Activated CD4-positive, alpha-beta T cell treated with anti-CD3 and anti-CD28 coated beads, Interleukin-2, Interleukin-4, amounts not matched to agents 100 ng/mL and 50 ng/mL, durations not matched to agents 16 hours and 8 hours (primary cell): ENCODE measurements around the gene FNDC3A.
A peak's percentile ranks its signal among the peaks of the same experiment; 100 is the strongest.

Experiments used
- DNase-seq: peaks from one replicate; pipeline ENCODE4 v3.0.0-alpha.2; 2020; ENCODE audit warnings: low spot score

FNDC3A gene

DNA sequence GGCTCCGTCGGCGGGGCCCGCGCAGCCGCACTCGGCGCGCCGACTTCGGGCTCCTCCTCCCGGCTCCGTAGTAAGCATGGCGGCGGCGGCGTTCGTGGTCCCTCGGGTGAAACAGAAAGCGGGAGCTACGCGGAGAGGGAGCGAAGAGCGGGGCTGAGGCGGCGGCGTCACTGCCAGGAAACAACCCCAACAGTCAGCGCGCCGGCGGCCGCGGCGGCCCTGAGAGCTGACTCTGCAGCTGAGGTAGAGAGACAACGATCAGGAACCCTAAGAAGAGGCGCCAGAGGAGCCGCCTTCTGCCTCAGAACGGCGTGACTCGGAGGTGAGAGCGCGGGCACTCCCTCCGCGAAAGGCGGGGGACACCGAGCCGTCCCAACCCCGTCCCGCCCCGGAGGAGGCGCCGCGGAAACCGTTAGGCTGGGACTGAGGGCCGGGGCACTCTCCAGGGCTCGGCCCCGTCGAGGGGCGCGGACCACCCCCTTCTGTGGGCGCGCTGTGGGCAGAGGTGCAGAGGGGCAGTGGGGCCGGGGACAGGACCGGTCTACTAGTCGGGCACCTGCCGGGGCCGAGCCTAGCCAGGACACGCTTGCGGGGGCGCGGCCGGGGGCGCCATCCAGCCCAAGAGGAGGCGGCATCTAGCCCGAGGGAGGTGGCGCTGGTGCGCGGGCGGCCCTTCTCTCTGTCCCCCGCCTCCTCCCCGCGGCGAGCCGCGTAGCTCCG is at the start of gene FNDC3A:
Gene FNDC3A (plus strand): TSS at position 57 of the 720 bp plus-strand sequence. CDS start 30,279 bp downstream, outside the sequence.
- peak; percentile 85 for DNase-seq

DNA sequence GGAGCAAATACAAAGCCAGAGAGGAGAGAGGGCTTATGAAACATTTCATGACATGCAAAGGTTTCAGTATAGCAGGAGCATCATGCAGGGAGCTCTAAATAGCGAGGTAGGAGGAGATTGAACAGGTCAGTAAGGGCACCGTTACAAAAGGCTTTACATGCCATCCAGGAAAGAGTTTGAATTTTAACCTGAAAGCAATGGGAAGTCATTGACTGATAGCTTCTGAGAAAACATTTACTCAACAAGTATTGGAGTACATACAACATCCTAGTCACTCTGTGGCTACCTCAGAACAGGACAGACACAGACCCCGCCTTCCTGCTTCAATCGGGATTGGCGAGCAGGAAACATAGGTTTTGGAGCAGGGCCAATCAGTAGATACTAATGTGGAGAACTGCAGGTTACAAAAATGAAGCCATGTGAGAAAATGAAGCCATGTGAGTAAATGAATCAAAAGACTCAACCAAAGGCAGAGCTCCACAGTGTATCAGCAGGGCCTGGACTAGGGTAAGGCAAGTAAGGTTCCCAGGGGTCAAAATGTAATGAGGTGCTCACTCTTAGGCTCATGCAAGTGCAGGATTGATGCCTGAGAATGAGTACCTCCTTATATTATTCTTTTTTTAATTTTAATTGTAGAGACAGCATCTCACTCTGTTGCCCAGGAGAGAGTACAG is 46.8 kb upstream of the FNDC3A start:
- no peak for DNase-seq

DNA sequence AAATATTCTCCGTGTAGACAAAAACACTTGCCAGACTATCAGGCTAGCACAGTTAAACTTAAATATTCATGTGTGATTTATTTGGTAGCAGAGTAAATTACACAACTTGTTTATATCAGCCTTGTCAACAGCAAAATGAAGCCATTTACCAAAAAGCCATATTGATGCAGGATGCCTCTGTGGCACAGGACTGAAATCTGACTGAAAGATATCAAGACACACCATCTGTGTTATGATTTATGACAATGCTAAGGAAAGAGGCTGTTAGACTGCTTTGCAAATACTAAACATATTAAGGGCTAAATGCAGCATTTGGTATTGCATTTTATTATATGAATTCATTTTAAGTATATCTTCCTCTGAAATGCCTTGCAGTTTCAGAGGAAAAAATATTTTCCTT is 44.8 kb upstream of the FNDC3A start:
- DNase-seq: no peak

GRCh38 chr13:48938308-48938943 is 37.3 kb upstream of the FNDC3A start:
- no peak for DNase-seq

GRCh38 chr13:48939728-48940127 is 36.0 kb upstream of the FNDC3A start:
- peak; percentile 6 for DNase-seq

DNA sequence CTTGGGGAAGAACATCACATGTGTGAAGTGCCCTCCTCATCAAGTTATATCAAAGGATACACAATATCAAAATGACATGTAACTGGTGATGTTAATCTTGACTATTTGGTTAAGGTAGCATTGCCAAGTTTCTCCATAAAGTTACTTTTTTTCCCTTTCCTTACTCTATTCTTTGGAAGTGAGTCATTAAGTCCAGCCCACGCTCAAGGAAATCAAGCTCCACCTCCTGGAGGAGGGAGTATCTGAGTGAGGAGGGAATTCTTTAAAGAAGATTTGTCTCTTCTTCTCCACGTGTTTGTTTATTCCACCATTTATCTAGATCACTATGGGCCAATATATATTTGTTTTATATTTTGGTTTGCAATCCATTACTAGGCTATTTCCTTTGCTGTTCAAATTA is 33.6 kb upstream of the FNDC3A start:
- DNase-seq: no peak

- no peak for DNase-seq
These were observed 31.5 kb upstream of the FNDC3A start for GRCh38 chr13:48944221-48944620.

GRCh38 chr13:48945626-48946025 is 30.1 kb upstream of the FNDC3A start:
- DNase-seq: no peak

DNA sequence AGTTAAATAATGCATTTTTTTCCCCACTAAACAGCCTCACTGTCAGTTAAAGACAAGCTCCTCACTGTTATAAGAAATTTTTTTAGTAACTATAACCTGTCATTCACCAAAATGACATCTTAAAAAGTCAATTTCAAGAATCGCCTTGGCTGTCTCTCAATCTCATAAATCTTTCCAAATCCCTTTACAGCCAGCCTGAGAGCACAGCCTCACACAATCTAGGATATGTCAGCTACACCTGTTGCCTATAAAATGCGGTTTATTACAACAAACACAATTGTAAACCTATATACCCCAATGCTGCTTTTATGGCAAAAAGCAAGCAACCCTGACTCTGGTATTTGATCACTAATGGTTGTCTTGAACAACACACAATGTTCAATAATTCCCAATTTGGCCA is 29.5 kb upstream of the FNDC3A start:
- no peak for DNase-seq

DNA sequence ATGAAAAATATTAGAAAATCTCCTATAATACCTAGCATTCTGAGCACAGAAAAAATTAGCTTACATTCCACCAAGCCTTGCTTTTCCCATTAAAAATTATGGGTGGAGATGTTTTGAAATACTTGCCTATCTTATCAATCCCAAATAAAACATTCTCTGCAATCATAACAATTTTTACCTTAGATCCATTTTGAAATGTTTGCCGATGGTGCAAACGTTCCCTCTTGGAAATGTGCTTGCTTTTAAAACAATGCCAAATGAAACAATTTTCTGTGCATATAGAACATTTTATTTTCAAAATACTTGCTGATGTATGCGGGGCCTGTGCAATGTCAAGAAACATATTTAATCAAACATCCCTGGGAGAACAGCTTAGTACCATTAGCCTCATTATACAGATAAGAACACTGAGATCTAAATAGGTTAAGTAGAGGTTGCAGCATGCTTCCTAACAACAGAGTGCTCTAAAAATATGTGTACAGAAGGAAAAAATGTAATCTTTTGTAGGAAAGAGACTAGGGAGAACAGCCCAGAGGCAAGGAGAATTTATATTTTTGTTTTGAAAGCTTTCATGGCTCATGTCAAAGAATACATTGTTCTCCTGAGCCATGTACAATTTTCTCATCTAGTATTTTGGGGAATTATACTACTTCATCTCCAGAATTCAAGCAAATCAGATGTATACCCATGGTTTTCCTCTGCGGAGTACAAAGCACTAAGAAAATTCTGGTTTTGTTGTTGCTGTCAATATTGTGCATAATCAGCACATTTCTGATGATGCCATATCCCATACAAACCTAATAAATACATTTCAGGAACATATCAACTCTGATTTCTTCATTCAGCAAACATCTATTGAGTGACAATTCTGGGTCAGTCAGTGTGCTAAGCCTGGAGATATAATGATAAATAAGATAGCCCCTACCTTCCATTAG is 25.9 kb upstream of the FNDC3A start:
- DNase-seq: no peak

DNA sequence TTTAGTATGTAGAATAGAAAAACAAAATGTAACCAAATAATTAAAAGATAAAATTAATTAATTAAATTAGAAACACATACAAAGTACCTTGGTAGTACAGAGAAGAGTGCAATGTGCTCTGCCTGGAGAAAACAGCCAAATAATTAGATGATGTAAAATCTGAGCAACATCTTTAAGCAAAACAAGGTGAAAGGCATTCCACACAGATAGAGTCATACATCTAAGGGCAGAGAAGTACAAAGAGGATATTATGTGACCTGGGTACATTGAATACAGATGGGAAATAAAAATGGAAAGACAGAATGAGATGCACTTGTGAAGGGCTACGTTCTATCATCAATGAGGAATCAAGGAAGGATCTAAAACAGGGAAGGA is 25.2 kb upstream of the FNDC3A start:
- DNase-seq: no peak

DNA sequence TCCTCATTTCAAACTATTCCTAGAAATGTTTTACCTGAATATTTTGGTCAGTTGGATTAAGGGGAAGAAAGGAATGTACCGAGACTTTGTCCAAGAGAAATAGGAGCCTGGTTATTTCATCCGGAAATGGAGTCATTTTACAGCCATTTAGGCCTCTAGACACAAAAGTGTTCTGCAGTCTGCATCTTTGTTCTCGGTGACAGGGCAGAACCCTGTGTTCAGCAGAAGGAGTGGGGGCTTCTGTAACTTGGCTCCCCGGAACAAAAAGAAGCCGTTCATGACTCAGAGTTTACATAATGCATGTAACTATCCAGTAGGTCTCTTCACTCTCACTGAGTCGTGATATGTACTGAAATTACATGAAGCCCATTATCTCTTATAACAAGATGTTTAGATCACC is 21.6 kb upstream of the FNDC3A start:
- no peak for DNase-seq

GRCh38 chr13:48955536-48955935 is 20.2 kb upstream of the FNDC3A start:
- DNase-seq: no peak

DNA sequence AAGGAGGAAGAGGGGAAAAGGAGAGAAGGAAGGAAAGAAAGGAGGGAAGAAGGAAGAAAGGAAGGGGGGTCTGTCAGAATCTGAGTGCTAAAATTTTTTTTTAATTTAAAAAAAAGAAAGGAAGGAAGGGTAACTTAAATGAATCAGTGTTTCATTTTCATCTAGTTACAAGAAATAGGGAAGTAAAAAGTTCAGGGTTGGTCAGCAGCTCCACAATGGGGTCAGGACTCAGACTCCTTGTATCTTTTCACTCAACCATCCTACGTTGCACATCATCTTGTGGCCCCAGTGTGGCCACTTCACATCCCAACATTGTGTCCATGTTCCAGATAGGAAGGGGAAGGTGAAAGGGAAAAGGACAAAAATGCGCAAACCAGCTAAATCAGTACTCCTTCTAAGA is 14.3 kb upstream of the FNDC3A start:
- no peak for DNase-seq

DNA sequence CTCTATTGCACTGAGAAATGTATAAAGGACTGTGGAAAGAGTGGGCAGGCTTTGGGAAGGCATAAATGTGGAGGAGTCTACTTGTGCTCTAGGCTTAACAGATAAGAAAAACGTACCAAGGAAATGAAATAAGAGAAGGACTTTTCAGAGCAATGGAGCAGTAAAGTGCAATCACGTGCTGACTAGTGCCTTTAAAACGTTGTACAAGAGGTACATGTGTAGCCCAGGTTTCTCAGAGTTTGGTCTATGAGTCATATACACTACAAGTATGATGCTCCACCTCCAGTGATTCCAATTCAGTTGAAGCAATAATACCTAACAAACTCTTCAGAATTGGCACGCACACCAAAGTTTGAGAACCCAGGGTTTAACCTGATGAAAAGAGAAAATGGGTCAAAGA is 13.4 kb upstream of the FNDC3A start:
- no peak for DNase-seq

- DNase-seq: no peak
These were observed 10.0 kb upstream of the FNDC3A start for GRCh38 chr13:48965736-48966135.

DNA sequence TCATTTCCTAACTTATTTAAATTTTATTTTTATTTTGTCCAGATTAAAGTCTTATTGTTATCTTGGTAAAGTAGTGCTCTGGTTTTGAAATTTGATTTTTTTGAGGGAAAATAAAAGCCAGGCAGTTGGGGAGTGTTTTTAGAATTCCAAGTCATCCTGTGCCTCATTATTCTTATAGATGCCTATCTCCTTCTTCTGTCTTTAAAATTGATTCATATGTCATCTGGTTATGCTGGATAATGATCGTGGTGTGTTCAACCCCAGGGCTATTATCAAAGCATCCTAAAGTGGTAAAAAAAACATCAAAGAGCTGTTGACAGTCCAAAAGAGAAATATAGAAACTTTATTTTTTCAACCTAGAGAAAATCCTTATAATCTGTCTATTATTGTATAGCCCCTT is 6.0 kb upstream of the FNDC3A start:
- no peak for DNase-seq

DNA sequence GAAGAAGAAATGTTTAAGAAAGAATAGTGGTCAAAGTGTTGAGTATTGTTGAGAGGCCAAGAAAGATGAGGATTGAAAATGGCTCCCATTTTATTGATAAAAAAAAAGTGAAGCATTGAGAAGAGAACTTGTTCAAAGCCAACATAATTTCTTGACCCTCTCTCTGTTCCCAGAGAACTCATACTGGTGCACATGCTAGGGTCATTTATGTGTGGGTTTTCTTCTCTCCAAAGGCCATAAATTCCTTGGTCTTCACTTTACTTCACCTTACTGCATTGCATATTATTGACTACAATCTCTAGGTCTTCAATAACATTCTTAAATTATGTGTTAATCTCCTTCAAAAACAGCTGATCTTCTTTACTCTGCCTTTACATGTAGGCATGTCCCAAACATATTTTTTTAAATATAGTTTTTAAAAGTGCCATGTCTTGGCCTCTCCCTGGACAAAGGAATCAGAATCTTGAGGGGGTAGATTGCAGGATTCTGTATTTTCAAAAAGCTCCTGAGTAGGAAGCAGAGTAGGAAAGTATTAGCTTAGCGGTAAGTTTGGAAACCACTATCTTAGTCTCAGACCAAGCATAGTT is 1.8 kb upstream of the FNDC3A start:
- DNase-seq: no peak

DNA sequence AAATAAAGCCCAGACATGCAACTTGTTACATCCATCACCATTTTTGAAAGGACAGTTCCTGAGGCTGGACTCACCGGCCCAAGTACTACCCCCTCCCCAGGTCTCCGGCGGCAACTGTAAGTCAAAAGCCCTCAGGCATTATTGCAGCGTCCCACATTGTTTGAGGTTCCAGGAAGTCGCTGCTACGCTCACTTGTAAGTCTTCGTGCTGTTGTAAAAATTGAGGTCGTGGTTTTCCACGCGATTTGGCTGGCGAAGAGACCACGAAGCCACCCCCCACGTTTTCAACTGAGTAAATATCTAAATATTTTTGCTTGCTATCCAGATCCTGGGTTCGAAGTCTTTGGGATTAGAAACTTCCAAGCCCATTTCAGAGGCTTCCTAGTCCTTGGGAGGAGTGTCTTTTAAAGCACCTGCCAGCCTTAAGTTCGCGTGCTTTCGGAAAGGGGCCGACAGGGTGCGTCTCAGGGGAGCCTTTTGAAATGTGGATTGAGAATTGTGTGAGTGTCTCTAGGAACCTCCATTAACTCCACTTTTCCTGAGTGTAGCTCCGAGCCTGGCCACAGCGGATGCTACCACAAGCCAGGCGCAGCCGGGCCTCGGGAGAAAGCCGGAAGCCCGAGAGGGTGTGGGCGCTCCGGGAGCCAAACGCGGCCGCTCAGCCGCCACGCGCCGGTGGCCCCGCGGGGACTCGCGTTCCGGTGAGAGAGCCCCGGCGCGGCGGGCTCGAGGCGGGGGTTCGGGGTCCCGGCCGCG is 434 bp upstream of the FNDC3A start:
- DNase-seq: peak; percentile 24

DNA sequence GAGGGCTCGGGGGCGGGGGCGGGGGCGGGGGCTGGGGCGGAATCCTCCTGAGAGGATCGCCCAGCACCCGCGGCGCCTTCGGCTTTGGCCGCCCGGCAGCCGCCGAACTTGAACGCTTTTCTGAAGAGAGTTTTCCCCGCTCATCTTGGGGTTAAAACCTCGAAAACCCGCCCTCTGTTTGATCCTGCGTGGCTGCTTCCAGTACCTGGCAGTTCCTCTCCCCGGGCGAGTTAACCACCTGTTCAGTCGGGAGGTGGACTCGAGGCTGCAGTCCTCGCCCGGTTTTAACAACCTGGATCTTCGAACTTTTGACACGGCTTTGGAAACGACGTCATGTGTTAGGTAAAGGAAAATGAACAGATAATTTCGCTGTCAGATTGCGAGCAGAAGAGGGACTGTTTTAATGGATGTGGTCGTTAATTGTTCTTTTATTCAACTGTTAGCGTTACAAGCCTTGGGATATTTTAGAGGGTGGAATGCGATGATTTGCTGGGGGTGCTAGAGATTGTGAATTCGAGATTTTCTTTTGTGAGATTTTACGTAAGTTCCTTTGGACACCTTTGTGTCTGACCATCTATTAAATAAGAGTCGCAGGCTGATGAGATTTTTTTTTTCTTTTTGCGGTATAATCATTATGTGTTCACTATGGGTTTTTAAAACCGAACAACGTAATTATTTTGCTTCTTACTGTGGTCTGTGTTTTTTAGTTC is 1.0 kb downstream of the FNDC3A start:
- no peak for DNase-seq

GRCh38 chr13:48977286-48977625 is 1.5 kb downstream of the FNDC3A start:
- no peak for DNase-seq
